Right hindlimb (tissue), 1 donor: ENCODE results near the gene FAM200C.
A peak's percentile ranks its signal among the peaks of the same experiment; 100 is the strongest.

ENCODE experiments used
- DNase-seq: peaks from one replicate; pipeline ENCODE4 v3.0.0-alpha.2; 2018

FAM200C gene

DNA sequence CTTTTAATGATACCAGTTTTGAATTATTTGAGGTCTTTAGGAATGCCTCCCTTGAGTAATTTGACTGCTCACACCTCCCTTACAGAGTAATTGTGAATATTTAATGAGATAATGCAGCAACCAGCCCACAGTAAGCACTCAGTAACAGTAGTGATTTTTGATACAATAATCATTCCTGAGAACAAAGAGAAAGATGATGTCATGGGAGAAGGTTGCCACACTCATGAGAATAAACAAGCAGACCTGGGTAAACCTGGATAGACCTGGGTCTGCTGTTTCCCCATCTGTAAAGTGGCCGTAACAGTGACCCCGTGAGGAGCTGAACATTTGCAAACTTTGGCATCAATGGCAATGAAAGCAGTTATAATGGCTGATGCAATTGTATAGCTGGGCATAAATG, 33.6 kb downstream of the FAM200C start:
- no peak for DNase-seq

DNA sequence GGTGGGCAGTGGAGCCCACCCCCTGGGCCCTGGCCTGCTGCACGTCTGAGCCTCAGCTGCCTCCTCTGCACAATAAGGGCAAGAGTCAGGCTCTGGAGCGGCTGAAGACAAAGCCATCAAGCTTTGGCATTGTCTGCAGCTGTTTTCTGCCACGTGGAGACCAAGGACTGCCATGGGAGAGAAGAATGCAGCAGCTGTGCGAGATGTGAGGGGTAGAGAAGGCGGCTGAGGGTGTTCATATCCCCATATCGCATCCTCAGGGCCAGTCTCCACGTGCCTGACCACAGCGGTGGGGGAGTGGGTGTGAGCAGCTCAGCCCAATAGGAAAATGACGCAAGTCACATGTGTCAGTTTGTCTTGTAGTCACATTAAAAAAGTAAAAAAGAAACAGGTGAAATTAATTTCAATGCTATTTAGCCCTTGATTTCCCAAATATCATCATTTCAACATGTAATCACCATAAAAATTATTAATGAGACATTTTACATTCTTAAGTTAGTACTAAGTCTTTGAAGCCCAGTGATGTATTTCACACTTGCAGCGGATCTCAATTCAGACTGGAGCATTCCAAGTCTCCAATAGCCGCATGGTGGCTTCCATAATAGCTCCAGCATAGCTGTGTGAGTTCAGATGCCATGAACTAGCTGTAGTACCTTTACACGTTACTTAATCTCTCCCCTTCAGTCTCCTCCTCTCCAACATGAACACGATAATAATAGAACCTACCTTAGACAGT, 36.0 kb downstream of the FAM200C start:
- DNase-seq: peak; percentile 78

DNA sequence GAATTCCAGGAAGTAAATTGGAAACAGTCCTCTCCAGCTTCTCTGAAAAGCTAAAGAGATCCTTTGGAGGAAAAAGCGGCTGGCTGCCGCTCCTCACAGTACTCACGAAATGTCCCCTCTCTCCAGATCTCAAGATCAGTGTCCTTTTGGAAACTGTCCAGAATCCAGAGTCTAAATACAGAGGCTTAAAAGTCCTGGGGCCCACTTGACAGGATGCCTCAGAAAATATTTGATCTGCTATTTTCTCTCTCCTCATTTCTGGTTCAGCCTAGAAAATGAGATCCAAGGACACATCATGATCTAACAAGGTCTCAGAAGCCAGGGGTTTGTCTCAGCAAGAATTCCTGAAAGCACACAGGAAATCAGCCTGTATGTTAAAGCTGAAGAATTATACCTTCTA, 36.6 kb downstream of the FAM200C start:
- DNase-seq: peak; percentile 71

DNA sequence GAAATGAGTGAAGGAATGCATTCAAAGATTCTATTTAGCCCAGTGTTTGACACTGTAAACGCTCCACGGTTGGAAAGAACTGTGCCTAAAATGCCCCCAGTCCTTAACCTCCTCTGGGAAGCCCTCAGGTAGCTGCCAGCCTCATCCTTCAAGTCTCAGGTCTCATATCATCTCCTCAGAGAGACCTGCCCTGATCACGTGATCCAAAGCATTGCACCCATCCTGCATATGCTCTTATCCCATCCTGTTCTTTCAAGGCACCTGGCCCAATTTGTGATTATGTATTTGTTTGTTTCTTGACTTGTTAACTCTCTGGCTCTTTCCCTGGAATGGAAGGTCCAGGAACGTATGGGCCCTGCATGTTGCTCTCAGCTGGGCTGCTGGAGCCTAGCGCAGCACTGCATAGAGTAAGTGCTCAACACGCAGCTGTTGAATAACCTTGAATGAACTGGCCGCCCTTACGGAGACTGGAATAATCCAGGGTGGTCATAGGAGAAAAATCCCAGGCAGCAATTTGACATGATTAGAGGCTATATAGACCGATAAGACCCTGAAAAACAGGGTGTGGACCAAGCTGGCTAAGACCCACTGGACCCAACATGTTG, 38.1 kb downstream of the FAM200C start:
- DNase-seq: no peak

DNA sequence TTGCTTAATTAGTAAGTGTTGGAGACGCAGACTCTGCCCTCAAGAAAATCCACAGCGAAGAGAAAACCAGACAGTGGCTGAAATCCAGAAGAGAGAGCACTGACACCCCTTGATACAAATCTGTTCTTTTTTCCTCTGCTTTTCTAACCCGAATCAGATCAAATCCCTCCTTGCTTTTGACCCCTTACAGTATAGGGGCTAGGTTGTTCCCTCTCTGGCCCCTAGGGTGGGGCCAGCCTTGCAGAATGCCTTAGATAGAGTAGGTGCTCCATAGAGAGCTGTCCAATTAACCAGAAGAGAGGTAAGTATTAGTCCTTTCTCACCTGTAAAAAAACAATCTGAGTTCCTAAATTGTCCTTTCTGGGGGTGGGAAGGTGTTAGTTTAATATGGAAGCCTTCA, 39.5 kb downstream of the FAM200C start:
- no peak for DNase-seq

DNA sequence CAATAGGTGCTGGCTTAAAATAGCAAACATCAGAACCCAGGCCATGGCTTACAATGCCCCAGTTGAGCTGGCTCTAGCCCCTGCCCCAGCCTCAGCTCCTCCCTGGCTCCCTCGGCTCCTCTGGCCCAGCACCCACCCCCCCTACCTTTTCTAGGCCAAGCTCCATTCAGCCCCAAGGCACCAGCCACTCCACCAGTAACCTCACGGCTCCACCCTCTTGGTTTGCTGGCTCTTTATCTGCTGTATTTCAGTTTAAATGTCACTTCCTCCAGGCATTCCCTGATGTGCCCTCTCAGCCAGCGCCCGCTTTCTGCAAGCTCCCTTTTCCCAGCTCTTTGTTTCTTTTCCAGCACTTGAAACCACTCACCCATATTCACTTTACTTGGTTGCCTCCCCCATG, 40.0 kb downstream of the FAM200C start:
- no peak for DNase-seq

DNA sequence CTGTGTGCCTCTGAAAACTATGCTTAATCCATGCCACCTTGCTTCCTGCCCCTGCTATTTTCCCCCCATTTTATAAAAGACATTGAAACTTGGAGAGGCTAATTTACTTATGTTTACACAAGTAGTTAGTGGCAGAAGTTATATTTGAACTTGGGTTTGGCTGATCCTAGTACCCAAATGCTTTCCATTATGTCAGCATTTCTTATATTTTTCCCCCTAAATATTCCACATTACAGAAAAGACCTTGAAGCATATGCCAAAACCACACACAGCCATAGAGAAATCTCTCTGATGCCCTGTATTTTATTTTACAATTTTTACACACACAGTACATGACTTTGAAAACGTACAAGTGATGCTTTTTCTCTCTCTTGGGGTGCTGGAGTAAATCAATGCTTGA, 40.6 kb downstream of the FAM200C start:
- DNase-seq: no peak

DNA sequence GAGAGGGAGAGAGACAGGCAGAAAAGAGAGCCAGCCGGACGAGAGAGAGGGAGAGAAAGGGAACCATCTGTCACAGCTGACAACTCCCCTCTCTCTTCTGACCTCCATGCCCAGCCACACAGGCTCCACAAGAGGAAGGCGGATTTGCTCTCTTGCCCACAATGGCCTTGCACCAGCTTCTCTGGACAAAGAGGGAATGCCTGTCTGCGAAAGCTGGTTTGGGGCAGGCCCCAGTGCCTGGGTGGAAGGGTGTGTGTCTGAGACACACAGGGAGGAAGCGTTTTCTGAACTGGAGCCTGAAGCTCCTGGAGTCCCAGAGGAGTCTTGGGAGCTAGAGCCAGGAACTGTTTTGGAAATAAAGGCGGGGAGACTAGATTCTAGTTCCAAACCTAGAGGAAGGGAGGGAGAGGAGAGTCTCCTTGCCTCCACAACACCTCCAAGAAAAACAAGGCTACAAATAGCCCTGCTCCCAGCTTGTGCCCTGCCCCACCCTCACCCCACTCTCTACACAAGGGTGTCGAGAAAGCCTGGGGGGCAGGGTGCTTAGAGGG, 41.9 kb downstream of the FAM200C start:
- DNase-seq: peak; percentile 89

DNA sequence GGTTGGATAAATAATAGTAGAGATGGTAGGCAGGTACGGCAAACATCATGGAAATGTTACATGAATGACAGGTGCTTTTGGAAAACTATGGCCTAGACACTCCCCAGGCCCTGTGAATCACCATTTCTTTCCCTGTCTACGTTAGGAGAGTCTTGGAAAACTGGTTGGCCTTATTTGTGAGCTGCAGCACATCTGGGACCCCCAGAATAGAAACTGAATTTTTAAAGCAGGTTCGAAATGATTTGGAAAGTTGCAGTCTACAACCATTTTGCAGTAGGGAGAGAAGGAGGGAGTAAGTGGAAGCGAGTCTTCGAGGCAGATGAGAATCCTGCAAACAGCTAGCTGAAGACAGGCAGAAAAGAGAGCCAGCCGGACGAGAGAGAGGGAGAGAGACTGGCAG, 42.5 kb downstream of the FAM200C start:
- DNase-seq: no peak

DNA sequence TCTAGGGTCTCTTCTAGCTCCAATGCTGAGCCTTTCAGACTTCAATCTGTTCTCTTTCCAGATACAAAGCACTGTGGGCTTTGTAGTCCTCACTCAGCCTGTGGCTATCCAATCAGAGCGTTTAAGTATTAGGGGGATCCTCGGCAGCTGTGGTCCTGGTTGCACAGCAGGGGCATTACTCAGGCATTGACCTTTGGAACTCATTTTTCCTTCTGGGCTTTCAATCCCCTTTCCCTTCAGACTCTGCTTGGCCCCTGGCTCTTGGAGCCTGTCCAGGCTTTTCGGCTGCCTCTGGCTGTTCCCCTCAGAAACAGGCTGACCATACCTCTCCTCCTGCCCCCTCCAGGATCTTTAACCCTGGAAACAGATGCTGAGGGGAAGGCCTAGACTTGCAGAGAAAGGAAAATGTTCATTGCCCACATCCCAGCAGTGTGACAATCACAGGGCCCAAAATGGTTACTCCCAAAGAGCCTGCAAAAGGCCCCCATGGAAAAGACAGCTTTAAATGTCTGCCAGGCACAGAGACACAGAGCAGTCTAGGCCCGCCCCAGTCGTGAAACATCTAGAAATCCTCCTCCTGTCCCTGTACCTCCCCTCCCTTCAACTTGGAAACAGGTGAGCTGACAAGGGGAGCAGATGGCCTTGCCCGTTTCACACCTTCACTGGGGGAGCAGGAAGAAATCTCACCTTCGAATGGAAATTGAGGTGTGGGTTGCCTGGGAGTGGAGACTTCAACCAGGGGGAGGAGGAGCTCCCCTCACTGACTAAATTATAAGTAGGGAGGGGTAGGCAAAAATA, 43.1 kb downstream of the FAM200C start:
- DNase-seq: peak; percentile 68

DNA sequence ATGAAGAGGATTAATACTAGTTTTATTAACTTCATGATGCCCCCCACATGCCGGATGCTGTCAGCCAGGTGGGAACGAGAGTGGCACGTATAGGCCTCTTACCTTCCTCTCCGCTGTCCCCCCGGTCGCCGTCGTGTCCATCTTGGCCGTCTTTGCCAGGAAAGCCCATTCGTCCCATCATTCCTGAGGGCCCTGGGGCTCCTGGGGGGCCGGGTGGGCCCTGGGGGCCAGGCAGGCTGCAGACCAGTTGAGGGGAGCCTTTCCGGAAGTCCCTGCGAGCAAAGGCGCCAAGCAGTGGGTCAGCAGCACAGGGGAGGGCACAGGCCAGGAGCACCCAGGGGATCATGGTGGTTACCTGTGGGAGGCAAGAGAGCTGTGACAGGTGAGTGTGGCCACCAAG, 45.2 kb downstream of the FAM200C start:
- DNase-seq: no peak

DNA sequence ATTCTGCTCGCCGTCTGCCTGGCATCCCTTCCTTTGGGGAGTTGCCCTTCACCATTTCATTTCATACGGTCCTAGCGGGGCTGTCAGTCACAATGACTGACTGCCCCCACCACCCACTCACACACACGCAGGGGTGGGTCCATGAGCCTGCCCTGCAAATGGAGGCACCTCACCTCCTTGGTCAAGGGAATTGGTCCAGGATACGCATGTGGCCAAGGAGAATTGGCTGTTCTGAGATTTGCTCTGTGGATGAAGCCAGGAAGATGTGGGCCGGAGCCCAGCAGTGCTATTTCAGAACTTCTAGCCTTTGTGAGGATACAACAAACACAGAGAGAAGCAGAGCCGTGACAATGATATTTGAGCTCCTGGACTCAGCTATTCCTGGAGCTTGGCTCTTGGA, 46.5 kb downstream of the FAM200C start:
- DNase-seq: peak; percentile 69

DNA sequence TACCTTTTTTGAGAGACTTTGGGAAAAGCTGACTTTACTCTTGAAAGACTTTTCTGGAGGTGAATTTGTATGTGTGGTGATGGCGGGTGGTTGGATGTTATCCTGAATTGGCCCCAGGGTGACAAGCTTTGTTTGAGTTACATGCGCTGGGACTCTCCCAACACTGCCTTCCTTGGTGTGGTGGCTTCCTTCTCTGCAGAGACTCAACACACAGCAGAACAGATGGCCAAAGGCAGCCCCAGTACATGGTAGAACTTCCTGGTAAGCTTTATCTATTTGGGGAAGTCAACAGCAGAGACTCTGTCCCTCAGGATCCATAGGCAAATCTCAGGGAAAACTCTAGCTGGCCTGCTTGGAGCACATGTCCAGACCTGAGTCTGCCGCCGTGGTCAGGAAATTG, 47.5 kb downstream of the FAM200C start:
- no peak for DNase-seq

DNA sequence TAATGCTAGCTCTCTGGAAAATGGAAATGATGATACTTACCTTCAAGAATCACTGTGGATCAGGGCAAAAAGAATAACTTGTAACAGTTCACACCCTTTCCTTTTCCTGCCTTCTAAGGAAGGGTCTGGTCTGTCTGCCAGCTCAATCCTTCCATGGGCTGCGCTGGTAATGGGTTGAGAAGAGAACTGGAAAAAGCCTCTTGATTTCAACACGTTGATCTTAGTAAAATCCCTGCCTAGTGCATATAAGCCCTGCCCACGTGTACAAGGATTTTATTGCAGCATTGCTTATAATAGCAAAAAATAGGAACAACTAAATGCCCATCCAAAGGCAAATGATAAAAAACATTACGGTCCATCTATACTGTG, 49.9 kb downstream of the FAM200C start:
- DNase-seq: no peak

DNA sequence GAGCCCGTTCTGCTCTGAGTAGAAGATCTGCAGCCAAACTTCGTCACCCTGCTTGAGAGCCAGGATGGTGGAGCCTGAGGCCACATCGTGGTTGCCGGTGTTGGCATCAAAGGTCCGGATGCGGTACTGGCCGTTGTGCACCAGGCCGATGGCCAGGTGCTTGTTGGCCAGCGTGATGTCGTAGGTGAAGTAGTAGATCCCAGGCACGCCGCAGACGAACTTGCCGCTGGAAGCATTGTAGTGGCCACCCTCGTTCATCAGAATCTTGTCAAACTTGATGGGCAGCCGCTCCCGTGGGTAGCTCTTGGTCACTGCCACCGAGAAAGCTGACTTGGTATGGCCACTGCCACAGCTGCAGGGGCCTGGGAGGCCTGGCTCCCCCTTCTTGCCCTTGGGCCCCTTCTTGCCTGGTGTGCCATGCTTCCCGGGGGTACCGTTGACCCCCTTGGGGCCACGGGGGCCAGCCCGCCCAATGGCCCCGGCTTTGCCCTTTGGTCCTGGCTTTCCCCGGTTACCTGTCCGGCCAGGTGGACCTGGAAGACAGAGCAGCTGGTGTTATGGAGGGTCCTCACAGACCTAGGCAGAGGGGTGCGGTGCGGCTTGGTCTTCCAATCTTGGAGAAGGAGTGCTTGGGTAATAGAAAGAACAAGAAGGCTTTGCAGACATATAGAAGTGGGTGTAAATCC, 50.5 kb downstream of the FAM200C start:
- DNase-seq: no peak

DNA sequence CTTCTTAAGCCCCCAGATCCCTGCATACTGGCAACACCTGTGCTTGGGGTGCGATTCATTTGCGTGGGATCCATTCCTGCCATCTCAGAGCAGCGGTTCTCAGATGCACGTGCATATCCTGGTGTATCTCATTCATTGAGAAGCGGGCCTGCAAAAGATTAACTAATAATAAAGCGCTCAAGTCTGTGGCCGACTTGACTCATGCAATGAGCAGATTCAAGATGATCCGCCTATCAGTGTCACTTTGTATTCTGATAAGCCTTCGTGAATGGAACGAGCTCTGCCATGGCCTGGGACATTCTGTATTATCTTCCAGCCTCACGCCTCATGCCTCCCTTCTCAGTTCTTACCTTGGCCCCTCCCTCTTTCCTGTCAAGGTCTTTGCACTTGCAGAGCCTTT, 51.8 kb downstream of the FAM200C start:
- DNase-seq: no peak

DNA sequence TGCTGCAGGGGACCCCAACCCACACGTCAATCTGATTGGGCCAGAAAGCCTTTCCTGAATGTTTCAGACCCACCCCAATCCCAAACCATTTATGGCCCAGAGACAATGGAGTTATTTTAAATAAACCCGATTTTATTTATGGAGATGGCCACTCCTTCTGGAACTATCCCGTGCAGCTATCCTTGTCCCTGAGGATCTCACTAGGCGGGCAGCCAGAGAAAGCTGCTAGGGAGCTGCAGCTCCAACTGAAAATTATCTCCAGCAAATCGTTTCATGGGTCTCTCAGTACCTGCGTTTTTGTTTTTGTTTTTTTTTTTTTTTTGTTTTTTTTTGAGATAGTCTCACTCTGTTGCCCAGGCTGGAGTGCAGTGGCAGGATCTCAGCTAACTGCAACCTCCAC, 52.4 kb downstream of the FAM200C start:
- DNase-seq: peak; percentile 76
